NCI-H1930 (cell line): ENCODE data around the gene SPATA2L.

ENCODE experiments used
- DNase-seq, 2 experiments: peaks; one replicate each; lab custom pipeline; 2025; lab: John Stamatoyannopoulos, UW

Gene SPATA2L, protein sequence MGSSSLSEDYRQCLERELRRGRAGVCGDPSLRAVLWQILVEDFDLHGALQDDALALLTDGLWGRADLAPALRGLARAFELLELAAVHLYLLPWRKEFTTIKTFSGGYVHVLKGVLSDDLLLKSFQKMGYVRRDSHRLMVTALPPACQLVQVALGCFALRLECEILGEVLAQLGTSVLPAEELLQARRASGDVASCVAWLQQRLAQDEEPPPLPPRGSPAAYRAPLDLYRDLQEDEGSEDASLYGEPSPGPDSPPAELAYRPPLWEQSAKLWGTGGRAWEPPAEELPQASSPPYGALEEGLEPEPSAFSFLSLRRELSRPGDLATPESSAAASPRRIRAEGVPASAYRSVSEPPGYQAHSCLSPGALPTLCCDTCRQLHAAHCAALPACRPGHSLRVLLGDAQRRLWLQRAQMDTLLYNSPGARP

DNA sequence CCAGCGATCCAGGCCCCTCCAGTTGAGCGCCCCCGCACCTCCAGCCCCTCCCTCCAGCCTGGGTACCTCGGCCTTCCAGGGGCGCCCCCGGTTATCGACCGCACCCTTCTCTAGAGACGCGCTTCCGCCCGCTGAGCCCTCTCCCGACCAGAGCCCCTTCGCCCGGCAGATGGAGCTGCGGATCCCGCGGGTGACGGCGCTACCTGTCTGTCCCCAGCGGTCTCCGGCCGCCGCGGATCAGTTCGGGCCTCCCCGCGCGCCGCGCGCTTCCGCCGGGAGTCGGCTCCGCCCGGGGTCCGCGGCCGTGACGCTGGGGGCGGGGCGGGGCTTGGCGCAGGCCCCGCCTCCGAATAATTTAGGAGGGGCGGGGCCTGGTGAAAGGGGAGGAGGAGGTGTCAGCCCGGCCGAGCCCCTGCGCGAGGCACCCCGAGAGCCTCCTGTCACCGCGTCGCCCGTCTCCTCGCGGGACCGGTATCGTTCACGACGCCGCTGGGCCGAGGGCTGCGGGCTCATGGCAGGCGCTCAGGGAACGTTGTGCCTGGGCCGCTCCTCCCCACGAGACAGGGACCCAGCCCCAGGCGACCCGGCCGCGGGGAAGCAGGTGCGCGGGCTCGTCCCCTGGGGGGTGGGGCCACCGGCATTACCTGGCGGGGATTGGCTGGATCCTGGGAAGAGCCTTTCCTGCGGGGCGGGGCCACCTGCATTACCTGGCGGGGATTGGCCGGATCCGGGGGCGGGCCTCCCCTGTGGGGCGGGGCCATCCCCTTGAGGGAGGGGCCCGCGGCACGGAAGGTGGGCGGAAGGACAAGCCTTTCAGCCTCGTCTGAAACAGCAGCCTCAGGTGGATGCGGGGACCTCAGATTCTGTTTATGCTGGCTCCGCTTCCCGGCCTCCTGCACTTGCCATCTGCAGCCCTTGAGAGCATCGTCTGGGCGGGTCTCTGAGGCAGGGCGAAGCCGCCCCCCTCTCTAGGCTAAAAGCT is at the start of gene SPATA2L:
Gene SPATA2L (minus strand): TSS at position 281 of the 982 bp plus-strand sequence. CDS start 473 bp downstream, outside the sequence.
- DNase-seq = peak; percentile 88 to 90

DNA sequence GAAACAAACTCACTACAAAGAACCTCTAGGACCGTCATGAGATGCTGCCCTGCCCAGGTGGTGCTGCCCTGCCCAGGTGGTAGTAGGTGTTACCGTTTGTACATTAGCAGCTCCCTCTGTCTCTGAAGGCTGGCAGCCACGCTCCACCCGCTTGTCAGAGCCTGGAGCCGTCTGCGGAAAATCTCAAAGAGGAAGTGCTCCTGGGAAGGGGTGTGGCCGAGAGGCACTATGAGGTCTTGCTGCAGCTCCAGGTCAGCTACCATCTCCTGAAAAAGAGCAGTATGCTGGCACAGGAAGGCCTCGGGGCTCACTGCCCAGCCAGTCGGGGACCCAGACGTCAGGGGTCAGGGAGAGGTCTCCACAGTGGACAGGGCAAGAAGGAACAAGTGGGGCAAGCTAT is 48.1 kb upstream of the SPATA2L start:
- DNase-seq = no peak

DNA sequence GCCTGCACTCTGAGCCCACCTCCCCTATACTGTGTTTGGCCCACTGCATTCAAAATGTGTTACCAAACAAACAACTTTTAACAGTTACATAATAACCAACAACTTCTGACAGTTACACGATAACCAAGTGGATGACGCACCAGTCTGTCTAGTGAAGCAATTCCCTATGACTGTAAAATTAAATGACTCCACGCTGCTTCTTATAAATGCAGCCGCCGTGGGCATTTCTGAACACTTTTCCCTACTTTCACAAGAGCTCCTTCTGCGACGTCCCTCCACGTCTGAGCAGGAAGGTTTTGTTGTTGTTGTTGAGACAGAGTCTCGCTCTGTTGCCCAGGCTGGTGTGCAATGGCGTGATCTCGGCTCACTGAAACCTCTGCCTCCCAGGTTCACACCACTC is 47.4 kb upstream of the SPATA2L start:
- DNase-seq = no peak

DNA sequence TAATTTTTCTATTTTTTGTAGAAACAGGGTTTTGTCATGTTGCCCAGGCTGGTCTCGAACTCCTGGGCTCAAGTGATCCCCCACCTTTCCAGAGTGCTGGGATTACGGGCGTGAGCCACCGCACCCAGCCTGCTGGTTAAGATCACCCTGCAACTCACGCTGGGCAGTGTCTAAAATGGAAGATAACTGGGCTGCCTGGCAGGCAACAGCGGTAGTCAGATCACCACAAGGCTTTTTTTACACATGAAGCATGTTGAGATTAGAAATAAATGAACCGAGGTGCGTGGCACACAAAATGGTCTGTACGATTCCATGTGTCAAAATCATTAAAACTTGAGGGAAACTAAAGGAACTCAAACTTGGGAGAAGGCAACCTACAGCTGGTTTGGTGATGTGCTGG is 46.6 kb upstream of the SPATA2L start:
- no peak for DNase-seq

DNA sequence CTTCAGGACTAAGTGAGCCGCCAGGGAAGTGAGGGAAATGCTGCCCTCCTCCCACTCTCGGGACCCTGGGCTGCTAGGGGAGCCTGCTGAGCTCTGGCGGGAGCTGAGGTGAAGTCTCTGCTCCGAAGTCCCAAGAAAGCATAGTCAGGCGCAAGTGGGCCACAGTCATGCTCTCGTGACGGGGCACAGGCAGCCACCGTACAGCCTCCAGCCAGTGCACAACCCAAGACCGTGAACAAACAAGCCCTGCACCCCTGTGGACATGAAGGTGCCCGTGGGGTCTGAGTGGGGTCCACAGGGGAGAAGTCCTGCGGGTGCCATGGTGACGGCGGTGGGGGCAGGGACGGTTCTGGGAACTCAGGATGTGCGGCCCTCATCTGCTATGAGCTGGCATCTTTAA is 44.5 kb upstream of the SPATA2L start:
- no peak for DNase-seq

DNA sequence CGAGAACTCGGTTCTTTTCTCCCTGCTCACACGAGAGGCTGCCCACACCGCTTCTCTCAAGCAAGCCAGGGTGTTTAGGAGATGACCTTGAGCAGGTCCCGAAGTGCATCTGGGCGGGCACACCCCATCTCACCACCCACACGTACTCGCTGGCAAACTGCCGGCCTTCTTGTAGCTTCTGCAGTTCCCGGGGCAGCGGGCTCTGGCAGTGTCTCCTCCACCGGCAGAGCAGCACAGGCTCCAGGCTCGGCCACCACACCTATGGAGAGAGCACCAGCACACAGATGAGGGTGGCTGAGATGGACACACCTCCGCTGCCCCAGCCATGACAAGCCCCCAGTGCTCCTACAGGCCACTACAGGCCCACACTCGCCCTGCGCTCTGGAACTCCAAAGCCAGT is 43.3 kb upstream of the SPATA2L start:
- DNase-seq = no peak

DNA sequence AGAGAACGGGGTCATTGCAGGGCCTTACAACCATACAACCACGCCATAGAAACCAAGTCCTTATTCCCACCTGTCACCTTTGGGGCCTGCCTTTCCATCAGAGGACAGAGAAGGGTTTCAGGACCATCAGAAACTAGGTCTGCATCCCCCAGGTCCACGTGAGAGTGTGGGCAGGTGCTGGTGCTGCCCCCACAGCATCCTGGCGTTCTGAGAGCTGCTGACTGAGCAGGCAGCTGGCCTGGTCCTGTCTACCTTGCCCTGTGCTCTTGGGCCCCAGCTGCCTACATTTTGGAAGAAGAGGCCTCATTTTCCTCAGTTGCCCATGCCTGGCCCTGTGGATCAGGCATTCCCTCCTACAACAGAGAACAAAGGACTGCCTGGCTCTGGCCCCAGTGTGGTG is 41.4 kb upstream of the SPATA2L start:
- DNase-seq = no peak

DNA sequence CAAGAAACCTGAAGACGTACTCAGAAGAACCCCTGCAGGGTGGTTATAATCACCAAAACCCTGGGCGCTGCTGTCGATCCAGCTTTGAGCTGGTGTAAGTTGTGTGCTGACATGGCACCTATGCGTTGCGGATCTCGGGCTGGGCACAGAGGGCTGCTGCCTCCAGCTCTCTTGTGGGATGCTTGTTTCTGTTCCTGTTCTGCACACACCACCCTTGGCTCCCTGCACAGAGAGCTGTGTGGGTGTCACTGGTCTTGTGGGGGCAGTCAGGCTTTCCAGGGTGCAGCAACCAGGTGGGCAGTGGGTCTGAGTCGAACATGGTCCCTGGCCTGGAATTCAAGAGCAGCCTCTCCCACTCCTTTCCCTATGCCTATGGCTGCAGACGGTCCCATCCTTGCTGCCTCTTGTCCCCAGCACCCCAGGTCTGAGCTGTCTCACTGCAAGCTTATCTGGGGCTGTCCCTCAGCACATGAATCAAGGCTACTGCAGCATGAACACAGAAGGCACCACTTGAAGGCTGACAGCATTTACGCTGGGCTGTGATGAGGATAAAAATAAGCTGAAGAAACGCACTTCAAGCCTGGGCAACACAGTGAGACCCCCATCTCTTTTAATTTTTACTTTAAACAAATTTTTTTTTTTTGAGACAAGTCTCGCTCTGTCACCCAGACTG is 40.0 kb upstream of the SPATA2L start:
- DNase-seq = no peak

DNA sequence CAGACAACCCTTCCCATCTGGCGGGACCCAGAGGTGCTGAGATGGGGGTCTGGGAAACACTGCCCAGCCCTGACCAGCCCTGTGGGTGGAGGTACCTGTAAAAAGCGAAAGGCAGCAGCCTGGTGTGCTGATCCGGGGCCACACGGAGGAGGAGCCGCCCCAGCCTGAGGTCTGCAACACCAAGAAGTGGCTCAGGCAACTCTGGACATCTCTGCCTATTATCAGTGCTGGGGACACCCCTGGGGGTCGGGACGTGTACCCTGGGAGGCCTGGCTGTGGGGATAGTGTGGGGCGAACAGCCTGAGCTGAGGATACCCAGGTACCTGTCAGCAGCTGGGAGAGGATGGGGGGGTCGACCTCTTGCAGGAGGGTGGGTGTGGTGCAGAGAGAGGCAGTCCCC is 37.9 kb upstream of the SPATA2L start:
- DNase-seq = no peak

DNA sequence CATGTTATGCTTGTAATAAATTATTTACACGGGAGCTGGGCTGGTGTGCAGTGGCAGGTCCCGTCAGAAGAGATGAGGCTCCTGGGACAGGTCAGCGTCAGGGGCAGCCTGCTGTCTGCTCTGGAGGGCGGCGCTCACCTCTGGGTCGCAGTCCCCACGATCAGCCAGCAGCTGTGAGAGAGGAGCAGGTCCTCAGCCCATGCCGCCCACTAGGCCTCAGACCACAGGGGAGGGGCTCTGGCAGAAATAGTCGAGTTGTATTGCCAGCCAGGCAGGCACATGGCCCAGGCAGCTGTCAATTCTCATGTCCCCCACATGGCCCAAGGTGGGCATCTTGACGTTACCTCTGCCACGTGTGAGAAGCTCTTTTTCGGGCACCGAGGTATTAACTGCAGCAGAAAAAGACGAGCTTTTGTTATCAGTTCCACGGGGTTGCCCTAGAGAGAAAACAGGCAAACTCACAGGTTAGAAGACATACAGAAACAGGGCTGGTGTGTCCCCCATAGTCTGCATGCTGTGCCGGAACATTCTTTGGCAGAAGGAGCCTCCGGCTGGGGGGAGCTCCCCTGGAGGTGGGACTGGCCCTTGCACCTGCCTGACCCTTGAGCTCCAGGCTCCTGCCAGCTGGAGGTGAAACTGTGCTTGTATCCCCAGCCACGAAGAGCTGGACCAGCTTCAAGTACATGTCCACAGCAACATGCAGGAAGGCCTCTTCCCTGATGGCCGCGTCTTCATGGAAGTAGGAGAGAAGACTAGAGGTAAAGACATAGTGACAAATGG is 37.2 kb upstream of the SPATA2L start:
- DNase-seq = no peak

DNA sequence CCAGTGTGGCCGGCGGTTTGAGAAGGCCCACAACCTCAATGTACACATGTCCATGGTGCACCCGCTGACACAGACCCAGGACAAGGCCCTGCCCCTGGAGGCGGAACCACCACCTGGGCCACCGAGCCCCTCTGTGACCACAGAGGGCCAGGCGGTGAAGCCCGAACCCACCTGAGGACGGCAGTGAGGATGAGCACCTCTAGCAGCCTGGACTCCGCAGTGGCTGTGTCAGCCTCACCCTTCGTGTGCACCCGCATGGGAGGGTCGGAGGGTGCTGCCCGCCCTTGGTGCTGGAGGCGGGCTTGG is 36.5 kb upstream of the SPATA2L start:
- no peak for DNase-seq

DNA sequence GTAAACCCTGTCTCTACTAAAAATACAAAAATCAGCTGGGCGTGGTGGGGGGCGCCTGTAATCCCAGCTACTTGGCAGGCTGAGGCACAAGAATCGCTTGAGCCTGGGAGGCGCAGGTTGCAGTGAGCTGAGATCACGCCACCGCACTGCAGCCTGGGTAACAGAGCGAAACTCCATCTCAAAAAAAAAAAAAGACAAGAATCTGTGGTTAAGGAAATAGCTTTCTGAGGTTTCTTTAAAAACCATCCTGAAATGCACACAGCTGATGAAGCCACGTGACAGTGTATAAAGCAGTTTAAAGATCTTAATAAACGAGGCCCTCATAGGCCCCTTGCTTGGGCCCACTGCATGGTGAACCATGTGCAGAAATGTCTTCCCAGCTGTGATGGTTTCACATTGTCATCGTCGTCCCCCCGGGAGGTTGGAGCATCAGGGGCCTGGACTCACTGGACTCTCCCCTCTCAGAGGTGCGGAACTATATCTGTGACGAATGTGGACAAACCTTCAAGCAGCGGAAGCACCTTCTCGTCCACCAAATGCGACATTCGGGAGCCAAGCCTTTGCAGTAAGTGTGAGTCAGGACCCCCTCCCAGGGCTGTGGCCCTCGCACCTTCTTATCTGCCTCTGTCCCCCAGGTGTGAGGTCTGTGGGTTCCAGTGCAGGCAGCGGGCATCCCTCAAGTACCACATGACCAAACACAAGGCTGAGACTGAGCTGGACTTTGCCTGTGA is 36.0 kb upstream of the SPATA2L start:
- DNase-seq = no peak

DNA sequence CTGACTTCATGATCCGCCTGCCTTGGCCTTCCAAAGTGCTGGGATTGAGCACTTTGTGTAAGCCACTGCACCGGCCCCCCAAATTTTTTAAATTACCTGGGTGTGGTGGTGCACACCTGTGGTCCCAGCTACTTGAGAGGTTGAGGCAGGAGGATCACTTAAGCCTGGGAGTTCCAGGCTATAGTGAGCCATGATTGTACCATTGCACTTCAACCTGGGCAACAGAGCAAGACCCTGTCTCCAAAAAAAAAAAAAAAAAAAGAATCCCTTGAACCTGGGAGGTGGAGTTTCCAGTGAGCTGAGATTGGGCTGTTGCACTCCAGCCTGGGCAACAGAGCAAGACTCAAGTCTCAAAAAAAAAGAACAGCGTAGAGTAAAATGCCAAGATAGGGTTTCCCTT is 35.0 kb upstream of the SPATA2L start:
- DNase-seq = no peak

DNA sequence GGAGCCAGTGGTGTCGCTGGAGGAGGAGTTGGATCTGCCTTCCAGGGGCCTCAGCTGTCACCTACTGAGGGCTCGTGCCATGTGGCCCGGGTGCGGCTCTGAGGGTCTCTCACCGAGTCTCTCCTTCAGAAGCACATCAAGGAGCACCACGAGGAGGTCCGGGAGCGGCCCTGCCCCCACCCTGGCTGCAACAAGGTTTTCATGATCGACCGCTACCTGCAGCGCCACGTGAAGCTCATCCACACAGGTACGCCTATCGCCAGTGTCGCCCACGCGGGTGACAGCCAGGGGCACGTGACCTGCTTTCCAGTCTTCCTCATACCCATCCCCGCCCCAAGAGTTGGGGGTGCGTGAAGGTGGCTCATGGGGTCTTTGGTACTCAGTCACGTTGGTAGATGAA is 32.3 kb upstream of the SPATA2L start:
- no peak for DNase-seq

DNA sequence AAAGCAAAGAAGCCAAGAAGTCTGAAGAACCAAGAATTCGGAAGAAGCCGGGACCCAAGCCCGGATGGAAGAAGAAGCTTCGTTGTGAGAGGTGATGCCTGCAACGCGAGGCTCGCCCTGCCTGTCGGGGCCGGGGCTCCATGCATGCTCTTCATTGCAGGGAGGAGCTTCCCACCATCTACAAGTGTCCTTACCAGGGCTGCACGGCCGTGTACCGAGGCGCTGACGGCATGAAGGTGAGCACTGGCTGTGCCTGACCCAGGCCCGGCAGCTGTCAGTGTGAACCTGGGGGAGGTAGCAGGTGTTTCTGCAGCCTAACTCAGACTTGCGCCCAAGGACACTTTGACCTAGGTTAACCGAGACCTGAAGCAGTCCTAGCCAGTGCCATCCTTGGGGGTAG is 31.8 kb upstream of the SPATA2L start:
- no peak for DNase-seq

DNA sequence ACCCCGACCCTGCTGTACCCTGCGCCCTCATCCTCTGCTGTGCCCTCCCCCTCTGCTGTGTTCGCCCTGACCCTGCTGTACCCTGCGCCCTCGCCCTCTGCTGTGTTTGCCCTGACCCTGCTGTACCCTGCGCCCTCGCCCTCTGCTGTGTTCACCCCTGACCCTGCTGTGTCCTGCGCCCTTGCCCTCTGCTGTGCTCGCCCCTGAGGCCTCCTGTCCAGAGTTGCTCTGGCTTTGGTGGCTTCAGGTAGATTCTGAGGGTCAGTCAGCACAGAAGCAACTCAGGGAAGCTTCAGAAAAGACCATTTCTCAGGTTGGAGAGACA is 31.4 kb upstream of the SPATA2L start:
- DNase-seq = no peak

DNA sequence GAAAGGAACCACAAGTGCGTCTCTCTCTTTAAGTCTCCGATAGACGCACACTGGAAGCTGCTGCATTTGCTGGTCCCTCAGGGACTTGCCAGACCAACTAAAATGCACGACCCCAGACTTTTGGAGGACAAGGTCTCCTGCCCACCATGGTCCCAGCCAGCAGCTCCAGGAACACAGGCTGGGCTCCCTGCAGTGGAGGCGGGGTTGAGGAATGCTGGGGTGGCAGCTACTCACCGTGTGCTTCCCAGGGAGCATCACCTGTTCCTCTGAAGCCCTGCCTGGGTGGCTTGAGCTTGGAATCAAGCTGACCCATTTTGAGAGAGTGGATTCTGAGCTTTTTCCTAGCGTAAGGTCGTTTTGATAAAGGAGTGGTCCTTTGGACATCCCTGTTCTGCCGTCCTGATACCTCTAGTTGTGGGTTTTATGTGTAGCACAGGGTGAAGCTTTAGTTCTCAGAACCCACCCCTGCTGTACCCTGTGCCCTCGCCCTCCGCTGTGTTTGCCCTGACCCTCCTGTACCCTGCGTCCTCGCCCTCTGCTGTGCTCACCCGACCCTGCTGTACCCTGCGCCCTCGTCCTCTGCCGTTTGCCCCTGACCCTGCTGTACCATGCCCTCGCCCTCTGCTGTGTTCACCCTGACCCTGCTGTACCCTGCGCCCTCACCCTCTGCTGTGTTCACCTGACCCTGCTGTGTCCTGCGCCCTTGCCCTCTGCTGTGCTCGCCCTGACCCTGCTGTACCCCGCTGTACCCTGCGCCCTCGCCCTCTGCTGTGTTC is 30.8 kb upstream of the SPATA2L start:
- DNase-seq = no peak

DNA sequence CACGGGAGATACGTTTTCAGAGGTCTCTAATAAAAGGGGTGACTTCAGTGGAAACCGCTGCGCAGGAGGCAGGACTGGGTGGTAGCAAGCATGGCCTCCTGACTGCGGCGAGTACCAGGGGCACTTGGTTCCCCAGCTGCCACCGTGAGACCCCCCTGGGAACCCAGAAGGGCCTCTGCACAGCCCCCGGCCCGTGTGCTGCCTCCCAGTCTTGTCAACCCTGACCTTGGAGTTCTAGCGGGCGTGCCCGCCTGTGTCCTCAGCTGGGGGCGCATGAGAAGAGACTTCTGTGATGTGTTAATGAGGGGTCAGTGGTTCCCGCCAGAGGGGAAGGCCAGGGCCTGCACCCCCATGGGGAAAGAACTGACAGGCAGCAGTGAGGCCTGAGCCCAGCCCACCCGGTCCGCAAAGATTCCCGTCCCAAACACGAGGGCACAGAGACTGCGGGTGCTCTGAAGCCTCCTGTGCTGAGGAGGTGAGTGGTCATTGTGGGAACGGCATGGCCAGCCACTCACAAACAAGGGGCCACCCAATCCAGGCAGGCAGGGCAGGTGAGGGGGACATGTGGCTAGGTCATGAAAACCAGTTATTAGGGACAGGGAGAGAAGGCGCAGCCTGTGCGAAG is 29.2 kb upstream of the SPATA2L start:
- no peak for DNase-seq

DNA sequence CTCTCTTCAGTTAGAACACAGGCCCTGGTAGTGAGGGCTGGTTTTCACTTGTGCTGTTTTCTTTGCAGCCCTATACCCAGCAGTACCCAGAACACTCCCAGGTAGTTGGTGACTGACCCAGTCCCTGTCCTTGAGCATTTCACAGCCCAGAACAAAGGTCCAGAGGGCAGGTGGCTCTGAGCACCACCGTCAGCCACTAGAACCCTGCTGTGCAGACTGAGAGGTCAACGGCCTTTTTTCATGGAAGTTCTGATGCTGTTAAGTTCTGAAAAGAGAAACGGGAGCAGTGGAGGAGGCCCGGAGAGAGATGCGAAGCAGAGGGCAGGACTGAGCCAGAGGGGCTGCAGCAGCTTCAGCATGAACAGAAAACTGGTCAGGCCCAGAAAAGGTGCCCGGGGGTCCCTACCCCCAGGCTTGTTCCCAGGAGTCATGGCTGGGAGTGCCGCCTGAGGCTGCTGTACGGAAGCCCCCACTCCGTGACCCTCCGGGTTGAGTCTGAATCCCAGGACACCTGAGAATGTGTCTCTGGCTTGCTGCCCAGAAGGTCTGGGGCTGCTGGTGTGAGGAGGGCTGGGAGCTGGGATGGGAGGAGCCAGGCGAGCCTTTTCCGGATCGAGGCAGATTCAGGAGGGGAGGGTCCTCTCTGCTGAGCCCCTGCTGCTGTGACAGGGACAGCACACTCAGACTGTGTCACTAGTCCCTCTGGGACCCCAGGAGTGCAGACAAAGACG is 28.5 kb upstream of the SPATA2L start:
- no peak for DNase-seq
